HS-27A (cell line): ENCODE measurements around the gene TMCC3.

ENCODE experiments used
- DNase-seq: peaks from one replicate; pipeline ENCODE4 v3.0.0-alpha.2; 2012; ENCODE audit warnings: low read depth, missing footprints

TMCC3 gene

GRCh38 chr12:94532490-94533422, 117.6 kb downstream of the TMCC3 start:
- no peak for DNase-seq

- DNase-seq: no peak
These were observed 119.1 kb downstream of the TMCC3 start for GRCh38 chr12:94531196-94531720.

GRCh38 chr12:94525951-94526350, 124.4 kb downstream of the TMCC3 start:
- no peak for DNase-seq
